Mammary epithelial cell (primary cell): ENCODE results near the gene NCKAP5.

Source experiments
- CTCF ChIP-seq, 2 donors: IDR thresholded peaks in 1 of 2; conservative IDR thresholded peaks in 1 of 2; 2 replicates each; pipeline ENCODE4 v1.5.1; 2011 to 2012; ENCODE audit warnings: inconsistent platforms in 2 of 2, low read length in 2 of 2, mild to moderate bottlenecking in 2 of 2, control low read depth in 1 of 2, low read depth in 1 of 2; ENCODE audit not compliant: insufficient read depth in 1 of 2; ENCODE audit errors: extremely low read depth in 1 of 2
- EZH2 ChIP-seq: IDR thresholded peaks from 2 replicates; pipeline ENCODE4 v1.6.1; 2012; ENCODE audit warnings: low read length, inconsistent platforms, borderline replicate concordance

- no peak for TF ChIP-seq CTCF (conservative IDR thresholded peaks at IDR 0.05 in 1 of 2, IDR thresholded peaks at IDR 0.05 in 1 of 2; ENCODE audit: extremely low read depth in 1 of 2, insufficient read depth in 1 of 2, low read depth in 1 of 2, low read length in 2 of 2)
- no peak for TF ChIP-seq EZH2
These were observed 693.1 kb downstream of the NCKAP5 start for GRCh38 chr2:132875193-132875592.
